ENCODE results near the gene SUSD6.

GRCh38 chr14:69614592-69614991, 3.2 kb downstream of the SUSD6 start:
- TF ChIP-seq CTCF (IDR thresholded peaks at IDR 0.05) (no peak), POLR2AphosphoS5 (IDR thresholded peaks at IDR 0.05) (no peak), POLR2A (IDR thresholded peaks at IDR 0.05) (no peak)

Measured in prostate gland (tissue), 2 donors.